GM06990 (cell line): ENCODE data around the gene DSCAM.

Source experiments
- DNase-seq: peaks from one replicate; pipeline ENCODE4 v3.0.0-alpha.2; 2011; ENCODE audit not compliant: insufficient read length; ENCODE audit errors: extremely low read depth
- H3K27me3 ChIP-seq: replicated peaks from 2 replicates; pipeline ENCODE4 v1.6.0; 2011; ENCODE audit warnings: low read length; ENCODE audit not compliant: control insufficient read depth, insufficient read depth
- H3K36me3 ChIP-seq: 2 replicates; pipeline ENCODE4 v1.5.1; 2011; ENCODE audit warnings: low read length; ENCODE audit not compliant: control insufficient read depth, insufficient read depth
- H3K4me3 ChIP-seq: replicated peaks from 2 replicates; pipeline ENCODE4 v1.5.1; 2011; ENCODE audit warnings: low read depth, mild to moderate bottlenecking, control low read depth, low read length
- TF ChIP-seq, protein P1 (sequence below): IDR thresholded peaks from 2 replicates; pipeline ENCODE4 v1.5.1; 2011; ENCODE audit warnings: low read length, control low read depth, mild to moderate bottlenecking, inconsistent platforms; ENCODE audit not compliant: insufficient read depth, poor library complexity, severe bottlenecking

Gene DSCAM

GRCh38 chr21:40377135-40377534, 469.8 kb downstream of the DSCAM start:
- H3K36me3 ChIP-seq = no peaks in the 10 kb centered on the region
- DNase-seq = no peak
- TF ChIP-seq, protein P1, sequence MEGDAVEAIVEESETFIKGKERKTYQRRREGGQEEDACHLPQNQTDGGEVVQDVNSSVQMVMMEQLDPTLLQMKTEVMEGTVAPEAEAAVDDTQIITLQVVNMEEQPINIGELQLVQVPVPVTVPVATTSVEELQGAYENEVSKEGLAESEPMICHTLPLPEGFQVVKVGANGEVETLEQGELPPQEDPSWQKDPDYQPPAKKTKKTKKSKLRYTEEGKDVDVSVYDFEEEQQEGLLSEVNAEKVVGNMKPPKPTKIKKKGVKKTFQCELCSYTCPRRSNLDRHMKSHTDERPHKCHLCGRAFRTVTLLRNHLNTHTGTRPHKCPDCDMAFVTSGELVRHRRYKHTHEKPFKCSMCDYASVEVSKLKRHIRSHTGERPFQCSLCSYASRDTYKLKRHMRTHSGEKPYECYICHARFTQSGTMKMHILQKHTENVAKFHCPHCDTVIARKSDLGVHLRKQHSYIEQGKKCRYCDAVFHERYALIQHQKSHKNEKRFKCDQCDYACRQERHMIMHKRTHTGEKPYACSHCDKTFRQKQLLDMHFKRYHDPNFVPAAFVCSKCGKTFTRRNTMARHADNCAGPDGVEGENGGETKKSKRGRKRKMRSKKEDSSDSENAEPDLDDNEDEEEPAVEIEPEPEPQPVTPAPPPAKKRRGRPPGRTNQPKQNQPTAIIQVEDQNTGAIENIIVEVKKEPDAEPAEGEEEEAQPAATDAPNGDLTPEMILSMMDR = no peak
- H3K27me3 ChIP-seq = no peaks in the 10 kb centered on the region
- H3K4me3 ChIP-seq = no peak overlapping the region

DNA sequence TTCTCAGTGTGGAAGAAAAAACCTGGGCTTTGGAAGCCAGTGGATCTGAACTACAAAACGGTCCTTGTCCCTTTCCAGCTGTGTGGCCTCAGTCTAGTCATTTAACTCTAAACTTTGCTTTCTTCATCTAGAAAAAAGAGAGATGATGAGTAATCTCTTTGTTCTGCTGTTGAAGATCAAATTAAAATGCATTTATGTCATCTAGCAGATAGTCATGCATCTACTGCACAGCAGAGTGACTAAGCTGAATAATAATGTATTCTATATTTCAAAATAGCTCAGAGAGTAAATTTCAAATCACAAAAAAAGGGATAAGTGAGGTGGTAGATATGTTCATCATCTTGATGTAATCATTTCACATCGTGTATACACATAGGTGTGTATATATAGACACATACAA, 473.2 kb downstream of the DSCAM start:
- no peak overlapping the region for H3K4me3 ChIP-seq
- H3K27me3 ChIP-seq = no peaks in the 10 kb centered on the region
- no peaks in the 10 kb centered on the region for H3K36me3 ChIP-seq
- no peak for DNase-seq
- TF ChIP-seq, protein P1 = no peak

GRCh38 chr21:40372506-40372905, 474.5 kb downstream of the DSCAM start:
- Histone ChIP-seq H3K4me3 (no peak overlapping the region), H3K27me3 (no peaks in the 10 kb centered on the region), H3K36me3 (no peaks in the 10 kb centered on the region)
- TF ChIP-seq, protein P1 = no peak
- no peak for DNase-seq

DNA sequence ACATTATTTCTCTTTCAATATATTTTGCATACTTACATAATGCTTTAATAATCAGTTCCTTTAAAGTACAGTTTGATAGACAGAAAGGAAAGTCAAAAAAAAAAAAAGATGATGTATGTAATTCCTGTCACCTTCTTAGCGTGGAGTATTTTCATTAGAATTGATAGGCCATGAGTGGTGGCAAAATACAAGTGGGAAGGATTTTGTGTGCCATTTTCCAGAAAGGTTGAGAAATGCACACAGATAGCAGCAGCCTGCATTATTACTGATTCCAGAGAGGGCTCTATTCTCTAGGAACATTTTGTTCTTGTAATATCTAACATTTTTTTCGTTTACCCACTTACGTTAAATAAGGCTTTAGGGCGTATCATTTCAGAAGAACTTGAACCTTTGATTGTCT, 475.6 kb downstream of the DSCAM start:
- no peak overlapping the region for H3K4me3 ChIP-seq
- no peak for DNase-seq
- no peaks in the 10 kb centered on the region for H3K36me3 ChIP-seq
- no peaks in the 10 kb centered on the region for H3K27me3 ChIP-seq
- TF ChIP-seq, protein P1 = no peak

- TF ChIP-seq, protein P1 = no peak
- Histone ChIP-seq H3K4me3 (no peak overlapping the region), H3K27me3 (no peaks in the 10 kb centered on the region), H3K36me3 (no peaks in the 10 kb centered on the region)
- DNase-seq = no peak
Observed at GRCh38 chr21:40356644-40357043, 490.3 kb downstream of the DSCAM start.

DNA sequence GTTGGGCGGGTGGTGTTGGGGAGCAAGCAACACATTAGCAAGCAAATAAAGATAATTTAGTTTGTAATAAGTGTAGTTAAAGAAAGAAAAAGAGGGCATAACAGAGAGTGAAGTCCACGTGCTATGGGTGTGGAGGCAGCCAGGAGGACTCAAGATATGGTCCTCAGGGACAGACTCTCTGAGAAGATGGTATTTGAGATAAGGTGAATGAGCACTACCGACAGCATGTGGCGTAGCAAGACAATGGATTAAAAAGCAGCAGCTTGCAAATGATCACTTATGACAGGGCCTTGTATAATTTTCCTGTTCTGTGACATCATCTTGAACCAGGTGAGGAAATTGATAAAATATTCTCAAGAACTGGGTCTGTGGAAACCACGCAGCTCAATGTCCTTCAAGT, 491.9 kb downstream of the DSCAM start:
- no peaks in the 10 kb centered on the region for H3K36me3 ChIP-seq
- TF ChIP-seq, protein P1 = no peak
- no peaks in the 10 kb centered on the region for H3K27me3 ChIP-seq
- H3K4me3 ChIP-seq = no peak overlapping the region
- DNase-seq = no peak
